Pancreas (tissue), 10 donors: ENCODE results near the gene BIK. TPM values are rescaled to one million over a fixed set of nuclear protein-coding genes. Genes with fewer than 3 reads are reported as not detected.

ENCODE experiments used
- ATAC-seq, 4 donors: fragments of 200-7000 bp; cut with Tn5 transposase; one replicate each; pipeline versions ENCODE4 v1.8.0 to v1.9.1; 2020; ENCODE audit warnings: mild to moderate bottlenecking in 4 of 4, moderate library complexity in 4 of 4
- DNase-seq, 6 donors: peaks; one replicate each; pipeline ENCODE4 v3.0.0-alpha.2; 2020
- FAIRE-seq: peaks from 2 replicates; lab custom pipeline; 2012; peaks lifted over from hg19 to GRCh38; lab: Jason Lieb, UNC
- H3K27ac ChIP-seq, 4 donors: fragments of 200-600 bp; sonication (generic); 1 replicate in 3 of 4; 2 replicates in 1 of 4; pipeline versions ENCODE4 v1.5.0 to v1.8.0; 2020
- H3K27me3 ChIP-seq, 4 donors: fragments of 200-600 bp; one replicate each; pipeline ENCODE4 v1.8.0; 2021
- H3K36me3 ChIP-seq, 3 donors: fragments of 200-600 bp; sonication (generic) in 1 of 3; one replicate each; pipeline versions ENCODE4 v1.5.0 to v1.8.0; 2020 to 2021
- H3K4me1 ChIP-seq, 3 donors: fragments of 200-600 bp; one replicate each; pipeline ENCODE4 v1.8.0; 2021
- H3K4me3 ChIP-seq, 4 donors: fragments of 200-600 bp; sonication (generic) in 2 of 4; one replicate each; pipeline versions ENCODE4 v1.5.0 to v1.8.0; 2020 to 2021
- H3K9me3 ChIP-seq, 4 donors: fragments of 200-600 bp; one replicate each; pipeline ENCODE4 v1.8.0; 2021
- CTCF ChIP-seq, 4 donors: fragments of 200-600 bp; sonication (generic) in 3 of 4; IDR thresholded peaks; one replicate each; pipeline versions ENCODE4 v1.5.0 to v1.8.0; 2021; ENCODE audit warnings: antibody characterized with exemption in 4 of 4
- WGBS, 2 donors: extraction: QIAGEN DNeasy Blood & Tissue Kit; methylation state at CpG; one replicate each; pipeline ENCODE4 v1.1.7; 2013; 5-methylcytosine and 5-hydroxymethylcytosine counted together
- intact Hi-C, 3 donors: fragments of 100-400 bp; cut with DNase I; formaldehyde crosslinking; loops; one replicate each; pipeline versions ENCODE4 v1.11.1 to v1.14.2; 2022
- polyA plus RNA-seq, 2 donors: library from polyadenylated mRNA; stranded (reverse); fragments of 200-250 nt; gene quantifications; one replicate each; pipeline ENCODE4 v1.2.3, GENCODE V29; 2013
- total RNA-seq, 6 donors: library from RNA; stranded (reverse); fragmentation: NEBNext Ultra II Directional in 4 of 6; extraction: Animal tissue kit (Norgen Biotek cat#: 25700) in 4 of 6; gene quantifications; one replicate each; pipeline versions ENCODE4 v1.2.1 to v1.2.4, GENCODE V29; 2021 to 2023
- donor health status: healthy with polysubstance abuse.
- donor health status: DM: no; HTN: no; CAD: no; lungs with moderate emphysema.
- donor health status: DM: no; HTN: no; CAD: no.
- donor health status: control.
- donor health status: control.
- donor health status: Bipolar disorder and iron deficiency.
- donor health status: DM: yes; HTN: yes; CAD: no.
- donor health status: DM: no; HTN: no; CAD: no.
- donor health status: DM: no; HTN: no; CAD: no.
- donor health status: DM: yes; HTN: yes; CAD: no.

Gene BIK
- total and polyA plus RNA-seq, 8 donors: 0.97 to 8.4 (median 3.1) TPM

DNA sequence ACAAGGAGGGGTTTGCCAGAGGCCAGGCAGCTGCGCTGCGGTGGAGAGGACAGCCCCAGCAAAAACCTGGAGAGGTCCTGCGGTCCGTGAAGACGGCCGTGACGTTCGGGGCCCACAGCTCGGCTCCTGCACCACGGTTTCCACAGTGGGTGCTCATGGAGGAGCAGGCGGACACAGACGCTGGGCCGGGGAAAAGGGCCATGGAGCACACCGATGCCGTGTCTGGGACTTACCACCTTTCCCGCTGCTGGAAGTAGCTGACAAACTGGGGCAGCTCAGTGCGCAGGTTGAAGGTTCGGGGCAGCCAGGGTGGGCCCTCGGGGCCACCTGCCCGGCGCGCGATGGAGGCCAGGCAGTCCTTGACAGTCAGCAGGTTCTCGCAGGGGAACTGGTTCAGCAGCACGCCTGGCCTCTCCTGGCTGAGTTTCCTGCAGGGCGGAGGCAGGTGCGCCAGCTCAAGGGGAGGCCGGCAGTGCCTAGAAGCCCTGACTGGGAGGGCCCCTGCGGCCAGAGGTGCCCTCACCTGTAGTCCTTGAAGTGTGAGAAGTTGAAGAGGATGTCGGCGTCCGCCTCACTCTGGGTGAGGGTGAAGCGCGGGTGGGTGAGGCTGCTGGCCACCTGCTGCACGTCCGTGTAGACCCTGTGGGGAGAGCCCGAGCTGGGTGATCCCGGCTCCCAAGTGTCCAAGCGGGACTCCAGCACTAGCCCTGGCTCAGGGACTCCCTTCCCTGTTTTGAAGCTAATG lies 63.6 kb downstream of the BIK start:
- H3K9me3 ChIP-seq: no peaks in the 10 kb centered on the region
- H3K4me1 ChIP-seq: no peaks in the 10 kb centered on the region
- WGBS, 2 donors: 96% methylated on average over 39 of the region's 39 CpGs
- H3K36me3 ChIP-seq: peaks cover 0 to 29% (median 12%) of the 10 kb centered on the region in 3 donors
- no peak overlapping the region for H3K27ac ChIP-seq
- H3K27me3 ChIP-seq: no peaks in the 10 kb centered on the region
- intact Hi-C loops: no loop called here
- no peak overlapping the region for H3K4me3 ChIP-seq
- no peak for ATAC-seq
- no peak for TF ChIP-seq CTCF (IDR thresholded peaks at IDR 0.05)
- peak in 1 of 6 donors; percentile 72 for DNase-seq
- FAIRE-seq: no peak

DNA sequence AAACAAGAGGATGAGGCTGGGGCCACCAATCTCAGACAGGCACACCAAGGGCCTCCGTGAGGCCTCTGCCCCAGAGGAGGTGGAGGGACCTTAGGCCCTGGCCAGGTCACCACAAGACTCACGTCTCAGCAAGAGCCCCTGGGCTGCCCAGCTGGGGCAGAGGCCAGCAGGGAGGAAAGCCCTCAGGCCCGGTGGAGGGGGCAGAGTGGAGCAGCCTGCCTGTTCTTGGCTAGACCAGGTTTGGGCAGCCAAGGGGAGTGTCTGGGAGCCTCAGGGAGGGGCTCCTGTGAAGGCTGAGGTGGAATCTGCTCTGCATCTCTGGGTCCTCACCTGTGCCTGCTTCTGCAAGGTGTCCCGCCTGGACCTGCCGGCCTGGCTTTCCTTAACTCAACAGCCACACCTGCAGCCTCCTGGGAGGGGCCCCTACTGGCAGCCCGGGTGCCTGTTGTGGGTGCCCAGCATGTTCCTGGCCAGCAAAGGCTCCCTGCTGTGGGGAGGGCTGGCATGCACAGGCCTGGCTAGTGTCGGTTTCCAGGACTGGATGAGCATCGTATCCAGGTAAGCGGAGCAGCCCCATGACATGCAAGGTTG lies 64.5 kb downstream of the BIK start:
- no peaks in the 10 kb centered on the region for H3K27me3 ChIP-seq
- TF ChIP-seq CTCF (IDR thresholded peaks at IDR 0.05): no peak
- DNase-seq (peak in 1 of 6 donors; percentile 64), ATAC-seq (peak in 1 of 4 donors; percentile 14), FAIRE-seq (no peak)
- no peaks in the 10 kb centered on the region for H3K4me1 ChIP-seq
- intact Hi-C loops: no loop called here
- H3K36me3 ChIP-seq: peaks cover 0 to 36% (median 17%) of the 10 kb centered on the region in 3 donors
- no peak overlapping the region for H3K4me3 ChIP-seq
- no peaks in the 10 kb centered on the region for H3K9me3 ChIP-seq
- H3K27ac ChIP-seq: no peak overlapping the region
- WGBS, 2 donors: 89 to 94% methylated on average over 9 of the region's 9 CpGs

DNA sequence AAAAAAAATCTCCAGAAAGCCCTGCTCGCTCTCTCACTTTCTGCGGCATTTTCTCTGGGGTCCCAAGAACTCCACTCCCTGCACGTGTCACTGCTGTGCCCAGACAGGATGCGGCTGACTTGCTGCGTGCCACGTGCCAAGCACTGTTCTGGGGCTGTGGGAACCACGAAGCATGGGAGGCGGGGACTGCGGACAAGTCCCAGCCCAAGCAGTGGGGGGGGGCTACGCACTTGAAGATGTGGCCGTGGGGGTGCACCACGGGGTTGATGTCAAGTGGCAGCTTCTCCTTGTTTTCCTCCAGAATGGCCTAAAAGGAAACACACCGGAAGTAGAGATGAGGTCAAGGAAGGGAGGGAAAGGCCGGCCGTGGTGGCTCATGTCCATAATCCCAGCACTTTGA lies 65.5 kb downstream of the BIK start:
- ATAC-seq (no peak), DNase-seq (peak in 1 of 6 donors; percentile 49), FAIRE-seq (no peak)
- no peak for TF ChIP-seq CTCF (IDR thresholded peaks at IDR 0.05)
- WGBS, 2 donors: 89% methylated on average over 15 of the region's 15 CpGs
- Histone ChIP-seq H3K27ac (no peak overlapping the region), H3K4me3 (no peak overlapping the region), H3K36me3 (peaks cover 0 to 36% (median 17%) of the 10 kb centered on the region in 3 donors), H3K27me3 (no peaks in the 10 kb centered on the region), H3K9me3 (no peaks in the 10 kb centered on the region), H3K4me1 (no peaks in the 10 kb centered on the region)
- intact Hi-C loops: no loop called here

GRCh38 chr22:43177479-43177878 lies 66.9 kb downstream of the BIK start:
- intact Hi-C loops: no loop called here
- H3K9me3 ChIP-seq: no peaks in the 10 kb centered on the region
- no peaks in the 10 kb centered on the region for H3K27me3 ChIP-seq
- peaks cover 0 to 36% (median 17%) of the 10 kb centered on the region in 3 donors for H3K36me3 ChIP-seq
- no peak overlapping the region for H3K4me3 ChIP-seq
- peak in 1 of 6 donors; percentile 50 for DNase-seq
- WGBS, 2 donors: 90 to 97% methylated on average over 7 of the region's 7 CpGs
- no peak for ATAC-seq
- no peak for FAIRE-seq
- H3K4me1 ChIP-seq: no peaks in the 10 kb centered on the region
- no peak for TF ChIP-seq CTCF (IDR thresholded peaks at IDR 0.05)
- no peak overlapping the region for H3K27ac ChIP-seq

Other genes starting within 250 kb of the BIK start
- gene PACSIN2, start 95.6 kb upstream of the BIK start, total RNA-seq: 100 to 1,000 TPM in 2 of 6 donors, 10 to 100 TPM in 4; 65.2 to 109 (median 96.0) TPM
- 10 to 100 TPM; 45.1 to 90.6 TPM for gene PACSIN2, start 95.6 kb upstream of the BIK start, polyA plus RNA-seq
- 1 to 10 TPM; 1.5 to 4.5 (median 2.0) TPM for gene TTLL1, start 21.4 kb upstream of the BIK start, total RNA-seq
- 1 to 10 TPM; 2.6 to 5.1 TPM for gene TTLL1, start 21.4 kb upstream of the BIK start, polyA plus RNA-seq
- 10 to 100 TPM in 3 of 6 donors, 1 to 10 TPM in 3; 7.0 to 12.8 (median 9.6) TPM for gene MCAT, start 32.6 kb downstream of the BIK start, total RNA-seq
- 10 to 100 TPM; 13.7 to 14.1 TPM for gene MCAT, start 32.6 kb downstream of the BIK start, polyA plus RNA-seq
- 10 to 100 TPM; 24.2 to 63.2 (median 34.7) TPM for gene TSPO, start 40.8 kb downstream of the BIK start, total RNA-seq
- 10 to 100 TPM; 62.4 to 79.6 TPM for gene TSPO, start 40.8 kb downstream of the BIK start, polyA plus RNA-seq
- 10 to 100 TPM; 10.6 to 22.2 (median 16.1) TPM for gene TTLL12, start 76.4 kb downstream of the BIK start, total RNA-seq
- gene TTLL12, start 76.4 kb downstream of the BIK start, polyA plus RNA-seq: 10 to 100 TPM; 13.7 to 14.2 TPM
- under 1 TPM in 3 of 6 donors, not detected in 3; 0.12 to 0.41 (median 0.17) TPM for gene SCUBE1, start 232.6 kb downstream of the BIK start, total RNA-seq
- gene SCUBE1, start 232.6 kb downstream of the BIK start, polyA plus RNA-seq: under 1 TPM; 0.04 to 0.12 TPM